A673 (cell line): Measurements from ENCODE around the gene FADS6. TPM values are rescaled to one million over a fixed set of nuclear protein-coding genes. Genes with fewer than 3 reads are reported as not detected.
"Not testable (repeated sequence)": the region's sequence is repeated elsewhere in the genome, so short reads cannot be mapped to it uniquely, and the experiment has no call there.

ENCODE experiments used
- BruUV-seq: library from RNA; stranded (reverse); fragments of 400-500 nt; replicated peaks from 2 replicates; lab custom pipeline; 2021; lab: Mats Ljungman, UMichigan
- CTCF ChIA-PET: fragments of 300-600 bp; sonication (Branson Sonifier 250); formaldehyde crosslinking; loops from one replicate; lab custom pipeline; 2022; ENCODE audit warnings: antibody characterized with exemption; lab: Charles Lee
- POLR2A ChIA-PET: fragments of 300-600 bp; sonication (Branson Sonifier 250); formaldehyde crosslinking; loops from one replicate; lab custom pipeline; 2022; ENCODE audit warnings: antibody characterized with exemption; ENCODE audit not compliant: low non-redundant PET; lab: Charles Lee
- DNase-seq: peaks from one replicate; pipeline ENCODE4 v3.0.0-alpha.2; 2015; ENCODE audit warnings: low spot score
- H3K27ac ChIP-seq: fragments of 200-600 bp; sonication (generic); 2 replicates; pipeline ENCODE4 v1.5.1; 2016; ENCODE audit warnings: mixed run types, low read depth, mild to moderate bottlenecking, mixed read lengths, antibody characterized with exemption, low read length; ENCODE audit not compliant: poor library complexity, severe bottlenecking
- H3K27me3 ChIP-seq: fragments of 200-600 bp; sonication (generic); replicated peaks from 2 replicates; pipeline ENCODE4 v1.6.1; 2017; ENCODE audit warnings: mixed run types, low read depth, mild to moderate bottlenecking, mixed read lengths, antibody characterized with exemption, low read length; ENCODE audit not compliant: insufficient read depth, poor library complexity
- H3K36me3 ChIP-seq: fragments of 200-600 bp; sonication (generic); 2 replicates; pipeline ENCODE4 v1.6.1; 2016; ENCODE audit warnings: mixed run types, mild to moderate bottlenecking, mixed read lengths, antibody characterized with exemption, low read length; ENCODE audit not compliant: insufficient read depth, poor library complexity, severe bottlenecking
- H3K4me1 ChIP-seq: fragments of 200-600 bp; sonication (generic); 2 replicates; pipeline ENCODE4 v1.6.1; 2017; ENCODE audit warnings: mixed run types, mild to moderate bottlenecking, mixed read lengths, antibody characterized with exemption, low read length; ENCODE audit not compliant: insufficient read depth, poor library complexity, severe bottlenecking
- H3K4me3 ChIP-seq: fragments of 200-600 bp; sonication (generic); 2 replicates; pipeline ENCODE4 v1.5.1; 2016; ENCODE audit warnings: low read depth, mixed run types, mild to moderate bottlenecking, mixed read lengths, low read length; ENCODE audit not compliant: poor library complexity, severe bottlenecking
- H3K9me3 ChIP-seq: fragments of 200-600 bp; sonication (generic); 2 replicates; pipeline ENCODE4 v1.6.1; 2016; ENCODE audit warnings: mixed run types, low read depth, mild to moderate bottlenecking, mixed read lengths, antibody characterized with exemption, low read length; ENCODE audit not compliant: poor library complexity, severe bottlenecking
- EZH2 ChIP-seq: fragments of 200-600 bp; sonication (generic); IDR thresholded peaks from 2 replicates; pipeline ENCODE4 v1.6.1; 2017; ENCODE audit warnings: borderline replicate concordance, low read depth, mild to moderate bottlenecking, mixed read lengths, antibody characterized with exemption, low read length; ENCODE audit not compliant: poor library complexity, severe bottlenecking
- intact Hi-C: fragments of 100-400 bp; cut with micrococcal nuclease; formaldehyde crosslinking; loops from one replicate; pipeline ENCODE4 v1.10.0; 2022; ENCODE audit not compliant: unreplicated experiment
- total RNA-seq: library from RNA; stranded (reverse); gene quantifications from 2 replicates; pipeline ENCODE4 v1.2.3, GENCODE V29; 2021
- TF ChIP-seq, protein P1 (sequence below): fragments of 300-800, 200-600 bp; sonication (generic); conservative IDR thresholded peaks from 2 replicates; pipeline ENCODE4 v1.5.1; 2017; ENCODE audit warnings: low read depth, mild to moderate bottlenecking, antibody characterized with exemption, low read length, moderate library complexity, mixed read lengths

FADS6 gene
- total RNA-seq, 1 experiment from 2014 or later, result not detected

DNA sequence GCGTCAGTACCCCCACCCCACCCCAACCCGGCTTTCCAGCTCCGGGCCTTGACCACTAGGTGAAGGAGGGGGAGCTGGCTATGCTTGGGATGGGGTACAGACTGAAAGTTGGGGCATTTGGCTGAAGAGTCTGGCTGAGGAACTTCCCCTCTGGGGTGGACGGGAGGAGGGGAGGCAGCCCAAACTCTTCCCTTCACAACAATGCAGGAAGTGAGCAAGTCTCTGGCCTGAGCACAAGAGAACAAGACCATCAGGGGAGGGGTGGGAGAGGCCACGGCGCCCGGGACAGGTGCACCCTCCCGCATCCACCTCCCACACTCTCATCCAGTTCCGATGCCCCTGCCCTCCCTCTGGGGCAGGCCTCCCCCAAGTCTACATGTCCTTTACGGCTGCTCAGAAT, 24.0 kb upstream of the FADS6 start:
- no TSS peak for BruUV-seq
- peaks cover 4% of the 10 kb centered on the region for H3K27me3 ChIP-seq
- no peaks in the 10 kb centered on the region for H3K36me3 ChIP-seq
- POLR2A ChIA-PET, result no interaction called here
- H3K4me1 ChIP-seq, result peaks cover 9% of the 10 kb centered on the region
- TF ChIP-seq, protein P1, sequence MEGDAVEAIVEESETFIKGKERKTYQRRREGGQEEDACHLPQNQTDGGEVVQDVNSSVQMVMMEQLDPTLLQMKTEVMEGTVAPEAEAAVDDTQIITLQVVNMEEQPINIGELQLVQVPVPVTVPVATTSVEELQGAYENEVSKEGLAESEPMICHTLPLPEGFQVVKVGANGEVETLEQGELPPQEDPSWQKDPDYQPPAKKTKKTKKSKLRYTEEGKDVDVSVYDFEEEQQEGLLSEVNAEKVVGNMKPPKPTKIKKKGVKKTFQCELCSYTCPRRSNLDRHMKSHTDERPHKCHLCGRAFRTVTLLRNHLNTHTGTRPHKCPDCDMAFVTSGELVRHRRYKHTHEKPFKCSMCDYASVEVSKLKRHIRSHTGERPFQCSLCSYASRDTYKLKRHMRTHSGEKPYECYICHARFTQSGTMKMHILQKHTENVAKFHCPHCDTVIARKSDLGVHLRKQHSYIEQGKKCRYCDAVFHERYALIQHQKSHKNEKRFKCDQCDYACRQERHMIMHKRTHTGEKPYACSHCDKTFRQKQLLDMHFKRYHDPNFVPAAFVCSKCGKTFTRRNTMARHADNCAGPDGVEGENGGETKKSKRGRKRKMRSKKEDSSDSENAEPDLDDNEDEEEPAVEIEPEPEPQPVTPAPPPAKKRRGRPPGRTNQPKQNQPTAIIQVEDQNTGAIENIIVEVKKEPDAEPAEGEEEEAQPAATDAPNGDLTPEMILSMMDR, result no peak
- TF ChIP-seq EZH2, result no peak
- no peak overlapping the region for H3K27ac ChIP-seq
- intact Hi-C loops, result no loop called here
- no peaks in the 10 kb centered on the region for H3K9me3 ChIP-seq
- no peak for DNase-seq
- CTCF ChIA-PET, result no interaction called here
- H3K4me3 ChIP-seq, result no peak overlapping the region

DNA sequence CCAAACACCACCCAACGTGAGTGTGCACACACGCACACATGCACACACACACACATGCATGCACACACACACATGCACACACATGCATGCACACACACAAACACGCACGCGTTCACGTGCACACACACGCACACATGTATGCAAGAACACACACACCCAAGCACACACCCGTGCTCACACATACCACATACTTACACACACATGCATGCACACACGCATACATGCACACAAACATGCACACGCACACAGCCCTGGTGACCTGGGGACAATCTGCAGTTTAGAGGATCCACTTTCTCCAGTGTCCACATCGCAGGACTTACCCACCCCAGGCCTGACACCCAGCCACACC, 23.4 kb upstream of the FADS6 start:
- Histone ChIP-seq H3K36me3 (no peaks in the 10 kb centered on the region), H3K9me3 (no peaks in the 10 kb centered on the region), H3K4me1 (peaks cover 9% of the 10 kb centered on the region), H3K27ac (no peak overlapping the region), H3K4me3 (no peak overlapping the region), H3K27me3 (peaks cover 2% of the 10 kb centered on the region)
- no TSS peak for BruUV-seq
- ChIA-PET POLR2A (no interaction called here), CTCF (no interaction called here)
- DNase-seq, result no peak
- intact Hi-C loops, result no loop called here
- TF ChIP-seq EZH2, result no peak
- TF ChIP-seq, protein P1, result no peak

DNA sequence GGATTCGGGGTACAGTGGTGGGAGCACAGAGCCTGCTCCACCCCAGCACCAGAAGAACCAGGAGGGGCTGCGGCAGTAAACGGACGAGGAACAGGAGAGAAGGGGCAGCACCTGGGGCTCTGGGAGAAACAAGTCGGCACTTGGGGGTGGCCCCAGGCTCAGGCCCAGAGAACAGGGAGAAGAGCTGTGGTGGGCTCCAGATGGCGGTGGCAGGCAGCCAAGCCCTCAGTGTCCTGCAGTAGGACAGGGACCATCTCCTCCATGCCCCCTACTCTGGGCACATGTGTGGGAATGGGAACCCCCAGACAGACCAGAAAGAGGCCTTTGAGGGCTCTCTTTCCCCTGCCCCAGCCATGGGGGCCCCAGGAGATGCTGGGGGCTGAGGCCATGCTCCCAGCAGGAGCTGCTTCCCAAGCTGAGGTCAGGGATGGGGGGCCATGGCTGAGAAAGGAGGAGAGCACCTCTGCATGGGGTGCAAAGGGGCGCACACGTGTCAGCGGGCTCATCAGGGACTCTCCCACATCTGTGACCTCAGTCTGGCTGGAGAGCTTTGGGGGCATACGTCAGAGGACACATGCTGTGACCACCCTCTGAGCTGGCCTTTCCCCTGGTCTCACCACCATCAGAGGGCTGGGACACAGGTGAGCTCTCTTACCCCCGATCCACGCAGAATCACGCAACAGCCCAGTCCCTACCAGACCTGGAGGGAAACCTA, 22.9 kb upstream of the FADS6 start:
- BruUV-seq, result no TSS peak

DNA sequence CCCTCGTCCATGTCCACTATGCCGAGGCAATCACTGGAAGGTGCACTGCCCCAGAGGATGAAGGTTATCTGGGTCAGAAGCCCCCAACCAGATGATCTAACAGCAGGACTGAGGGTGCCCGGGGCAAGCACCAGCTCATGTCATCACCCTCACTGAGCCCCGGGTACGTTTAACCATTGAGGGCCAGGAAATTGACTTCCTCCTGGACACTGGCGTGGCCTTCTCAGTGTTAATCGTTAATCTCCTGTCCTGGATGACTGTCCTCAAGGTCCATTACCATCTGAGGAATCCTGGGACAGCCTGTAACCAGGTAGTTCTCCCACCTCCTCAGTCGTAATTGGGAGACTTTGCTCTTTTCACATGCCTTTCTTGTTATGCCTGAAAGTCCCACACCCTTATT, 18.0 kb upstream of the FADS6 start:
- H3K27me3 ChIP-seq, H3K9me3 ChIP-seq, DNase-seq, H3K27ac ChIP-seq, H3K4me1 ChIP-seq, H3K36me3 ChIP-seq, H3K4me3 ChIP-seq, POLR2A ChIA-PET, CTCF ChIA-PET, BruUV-seq, intact Hi-C loops: not testable (repeated sequence)

More for the DNA sequence above, 22.9 kb upstream of the FADS6 start:
- H3K36me3 ChIP-seq, result no peaks in the 10 kb centered on the region
- no peak for TF ChIP-seq EZH2
- TF ChIP-seq, protein P1, result no peak
- no peak for DNase-seq
- H3K9me3 ChIP-seq, result no peaks in the 10 kb centered on the region
- no peak overlapping the region for H3K4me3 ChIP-seq
- ChIA-PET POLR2A (no interaction called here), CTCF (no interaction called here)
- intact Hi-C loops, result no loop called here
- H3K27me3 ChIP-seq, result no peaks in the 10 kb centered on the region
- H3K27ac ChIP-seq, result no peak overlapping the region
- H3K4me1 ChIP-seq, result peaks cover 7% of the 10 kb centered on the region

DNA sequence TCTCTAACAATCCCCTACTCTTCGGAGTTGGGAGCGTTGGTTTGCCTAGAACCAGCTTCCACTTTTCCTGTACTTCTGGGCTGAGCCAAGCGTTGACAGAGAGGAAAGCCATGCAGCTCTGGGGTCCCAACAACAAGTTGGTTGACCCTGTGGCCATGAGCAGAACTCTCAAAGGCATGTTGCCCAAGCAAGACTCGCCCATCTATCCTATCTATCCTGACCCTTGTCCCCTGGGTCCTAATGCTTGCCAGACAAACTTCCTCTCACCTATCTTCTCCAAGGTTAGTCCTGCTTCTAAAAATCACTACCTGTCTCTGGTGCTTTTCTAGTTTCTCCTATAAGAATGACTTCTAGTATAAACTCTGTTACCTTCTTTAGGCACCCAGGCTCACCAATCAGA, 15.7 kb upstream of the FADS6 start:
- CTCF ChIA-PET, BruUV-seq, POLR2A ChIA-PET, DNase-seq, H3K9me3 ChIP-seq, H3K4me1 ChIP-seq, H3K27ac ChIP-seq, H3K4me3 ChIP-seq, intact Hi-C loops, H3K27me3 ChIP-seq, H3K36me3 ChIP-seq: not testable (repeated sequence)
